NCI-H2081 treated with DMSO at 0.1 percent for 48 hours (cell line): ENCODE measurements around the gene ANXA9.
A peak's percentile ranks its signal among the peaks of the same experiment; 100 is the strongest.

ENCODE experiments used
- DNase-seq: peaks from one replicate; lab custom pipeline; 2025; lab: John Stamatoyannopoulos, UW

The ANXA9 gene

GRCh38 chr1:150974580-150975478 is 7.3 kb upstream of the ANXA9 start, which contains the start of gene CERS2:
CERS2 (minus strand) TSS chr1:150974835; CDS start chr1:150969090, 5,745 bp downstream.
- no peak for DNase-seq

GRCh38 chr1:150976401-150976821 is 5.7 kb upstream of the ANXA9 start:
- DNase-seq, result no peak

GRCh38 chr1:150976879-150977694 is 5.0 kb upstream of the ANXA9 start:
- no peak for DNase-seq

GRCh38 chr1:150979092-150980056 is 2.7 kb upstream of the ANXA9 start:
- peak; percentile 73 for DNase-seq

GRCh38 chr1:150981177-150981804 is 801 bp upstream of the ANXA9 start:
- peak; percentile 65 for DNase-seq

GRCh38 chr1:150985179-150985825 is 3.2 kb downstream of the ANXA9 start:
- DNase-seq, result no peak

GRCh38 chr1:150987924-150988323 is 5.8 kb downstream of the ANXA9 start:
- DNase-seq, result no peak

GRCh38 chr1:150992626-150993025 is 10.5 kb downstream of the ANXA9 start:
- DNase-seq, result no peak

GRCh38 chr1:150994248-150994647 is 12.2 kb downstream of the ANXA9 start:
- no peak for DNase-seq

- DNase-seq, result no peak
Measured at GRCh38 chr1:150995460-150995859, 13.4 kb downstream of the ANXA9 start.

- DNase-seq, result no peak
Measured at GRCh38 chr1:150995896-150996295, 13.8 kb downstream of the ANXA9 start.

- no peak for DNase-seq
Measured at GRCh38 chr1:150997126-150997872, 15.2 kb downstream of the ANXA9 start.

GRCh38 chr1:150997949-150998348 is 15.9 kb downstream of the ANXA9 start:
- DNase-seq, result no peak

GRCh38 chr1:150999051-150999674 is 17.1 kb downstream of the ANXA9 start:
- no peak for DNase-seq

GRCh38 chr1:150999926-151000325 is 17.8 kb downstream of the ANXA9 start:
- DNase-seq, result no peak

GRCh38 chr1:151000408-151000807 is 18.3 kb downstream of the ANXA9 start:
- DNase-seq, result no peak

GRCh38 chr1:151001602-151002001 is 19.5 kb downstream of the ANXA9 start:
- no peak for DNase-seq

- no peak for DNase-seq
Measured at GRCh38 chr1:151002051-151002450, 20.0 kb downstream of the ANXA9 start.

GRCh38 chr1:151002611-151003010 is 20.5 kb downstream of the ANXA9 start:
- no peak for DNase-seq
